Activated naive CD8-positive, alpha-beta T cell treated with anti-CD3 and anti-CD28 coated beads, Interleukin-2, amount 50 U/mL, for 16 hours (primary cell): ENCODE data around the gene EPM2AIP1.
"Not testable (repeated sequence)": the region's sequence is repeated elsewhere in the genome, so short reads cannot be mapped to it uniquely, and the experiment has no call there.

Source experiments
- DNase-seq: peaks from one replicate; pipeline ENCODE4 v3.0.0-alpha.2; 2020; ENCODE audit warnings: low read depth, low spot score

The EPM2AIP1 gene

DNA sequence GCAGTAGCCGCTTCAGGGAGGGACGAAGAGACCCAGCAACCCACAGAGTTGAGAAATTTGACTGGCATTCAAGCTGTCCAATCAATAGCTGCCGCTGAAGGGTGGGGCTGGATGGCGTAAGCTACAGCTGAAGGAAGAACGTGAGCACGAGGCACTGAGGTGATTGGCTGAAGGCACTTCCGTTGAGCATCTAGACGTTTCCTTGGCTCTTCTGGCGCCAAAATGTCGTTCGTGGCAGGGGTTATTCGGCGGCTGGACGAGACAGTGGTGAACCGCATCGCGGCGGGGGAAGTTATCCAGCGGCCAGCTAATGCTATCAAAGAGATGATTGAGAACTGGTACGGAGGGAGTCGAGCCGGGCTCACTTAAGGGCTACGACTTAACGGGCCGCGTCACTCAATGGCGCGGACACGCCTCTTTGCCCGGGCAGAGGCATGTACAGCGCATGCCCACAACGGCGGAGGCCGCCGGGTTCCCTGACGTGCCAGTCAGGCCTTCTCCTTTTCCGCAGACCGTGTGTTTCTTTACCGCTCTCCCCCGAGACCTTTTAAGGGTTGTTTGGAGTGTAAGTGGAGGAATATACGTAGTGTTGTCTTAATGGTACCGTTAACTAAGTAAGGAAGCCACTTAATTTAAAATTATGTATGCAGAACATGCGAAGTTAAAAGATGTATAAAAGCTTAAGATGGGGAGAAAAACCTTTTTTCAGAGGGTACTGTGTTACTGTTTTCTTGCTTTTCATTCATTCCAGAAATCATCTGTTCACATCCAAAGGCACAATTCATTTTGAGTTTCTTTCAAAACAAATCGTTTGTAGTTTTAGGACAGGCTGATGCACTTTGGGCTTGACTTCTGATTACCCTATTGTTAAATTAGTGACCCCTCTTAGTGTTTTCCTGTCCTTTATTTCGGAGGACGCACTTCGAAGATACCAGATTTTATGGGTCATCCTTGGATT, 674 bp upstream of the EPM2AIP1 start, which contains the start of gene MLH1:
Gene MLH1, plus strand, starts transcription at position 193 of the 958 bp plus-strand sequence. Its CDS starts 30 bp downstream, at position 223.
- DNase-seq = peak; percentile 96

DNA sequence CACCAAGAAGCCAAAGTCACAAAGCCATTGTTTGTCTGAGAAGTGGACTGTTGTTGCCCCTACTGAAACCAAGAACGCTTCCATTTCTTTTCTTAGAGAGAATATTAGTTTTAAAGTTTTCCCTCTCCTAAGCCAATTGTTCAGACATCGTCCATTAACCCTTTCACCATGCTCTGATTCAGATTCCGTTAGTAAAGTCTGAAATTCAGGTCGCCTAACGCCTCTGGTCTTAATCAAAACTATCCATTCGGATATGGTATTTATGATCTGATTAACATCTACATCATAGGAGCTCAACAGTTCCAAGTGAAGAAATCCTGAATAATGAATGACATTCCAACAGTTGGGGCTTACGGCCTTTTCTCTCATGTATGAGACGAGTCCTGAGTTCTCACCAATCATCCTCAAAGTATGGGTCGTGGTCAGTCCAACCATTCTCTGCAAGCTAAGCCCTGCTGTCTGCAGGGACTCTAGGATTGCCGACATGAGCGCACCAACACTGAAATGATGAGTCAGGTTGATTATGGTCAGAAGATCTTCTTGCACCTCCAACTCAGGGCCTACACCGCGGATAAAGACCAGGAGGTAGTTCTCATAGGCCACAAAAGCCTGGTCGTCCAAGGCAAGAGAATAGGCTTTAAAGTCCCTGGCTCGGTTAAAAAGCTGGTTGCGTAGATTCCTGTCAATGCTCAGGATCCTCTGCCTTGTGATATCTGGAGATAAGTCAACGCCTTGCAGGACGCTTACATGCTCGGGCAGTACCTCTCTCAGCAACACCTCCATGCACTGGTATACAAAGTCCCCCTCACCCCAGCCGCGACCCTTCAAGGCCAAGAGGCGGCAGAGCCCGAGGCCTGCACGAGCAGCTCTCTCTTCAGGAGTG, 767 bp downstream of the EPM2AIP1 start:
- no peak for DNase-seq

DNA sequence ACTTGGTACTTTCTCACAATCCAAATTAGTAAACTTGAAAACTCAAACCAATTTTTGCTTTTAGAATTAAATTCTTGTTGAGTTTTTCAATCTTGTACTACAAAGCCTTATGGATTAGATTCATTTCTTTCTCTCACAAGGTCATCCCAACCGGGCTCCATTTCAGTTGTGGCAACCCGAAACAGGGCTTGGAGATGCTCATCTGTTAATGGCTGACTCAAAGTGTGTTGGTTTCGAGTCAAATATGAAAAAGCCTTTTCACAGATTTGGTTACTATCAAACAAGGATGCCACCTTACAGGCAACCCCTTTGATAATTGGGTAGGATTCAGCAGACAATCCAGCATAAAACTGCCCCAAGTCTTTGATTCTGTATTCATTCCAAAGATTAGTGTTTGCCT, 1.8 kb downstream of the EPM2AIP1 start:
- DNase-seq = no peak

DNA sequence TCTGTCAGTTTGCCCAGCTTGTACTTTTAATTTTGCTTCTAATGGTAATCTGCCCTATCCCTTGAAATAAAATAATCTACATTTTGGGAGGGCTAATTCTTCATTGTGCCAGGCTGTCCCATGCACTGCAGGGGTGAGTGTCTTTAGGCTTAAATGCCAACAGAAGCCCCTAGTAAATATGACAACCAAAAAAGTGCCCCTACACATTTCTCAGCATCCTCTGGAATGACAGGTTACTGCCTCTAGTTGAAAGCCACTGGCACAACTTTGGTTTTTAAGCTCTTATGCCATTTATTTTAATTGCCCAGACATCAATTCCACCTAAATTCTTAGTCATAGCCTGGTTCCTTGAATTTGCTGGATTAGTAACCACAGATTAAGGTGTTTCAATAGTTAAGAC, 3.4 kb downstream of the EPM2AIP1 start:
- no peak for DNase-seq

DNA sequence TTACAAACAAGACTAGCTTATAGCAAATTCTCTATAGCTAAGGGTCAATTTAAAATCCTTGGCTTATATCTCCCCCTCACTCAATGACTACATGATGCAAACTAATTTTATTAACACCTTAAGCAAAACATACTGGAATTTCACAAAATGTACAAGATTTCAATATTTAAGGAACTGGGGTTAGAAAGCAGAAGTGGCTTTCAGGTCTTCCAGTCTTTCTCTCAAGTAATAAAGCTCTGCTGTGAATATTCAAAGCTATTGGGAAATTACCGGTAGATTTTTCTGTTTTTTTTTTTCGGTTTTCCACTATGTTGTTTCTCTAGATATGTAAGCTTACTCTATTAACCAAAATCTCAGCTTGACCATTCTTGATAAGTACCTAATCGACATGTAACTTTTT, 3.9 kb downstream of the EPM2AIP1 start:
- no peak for DNase-seq

DNA sequence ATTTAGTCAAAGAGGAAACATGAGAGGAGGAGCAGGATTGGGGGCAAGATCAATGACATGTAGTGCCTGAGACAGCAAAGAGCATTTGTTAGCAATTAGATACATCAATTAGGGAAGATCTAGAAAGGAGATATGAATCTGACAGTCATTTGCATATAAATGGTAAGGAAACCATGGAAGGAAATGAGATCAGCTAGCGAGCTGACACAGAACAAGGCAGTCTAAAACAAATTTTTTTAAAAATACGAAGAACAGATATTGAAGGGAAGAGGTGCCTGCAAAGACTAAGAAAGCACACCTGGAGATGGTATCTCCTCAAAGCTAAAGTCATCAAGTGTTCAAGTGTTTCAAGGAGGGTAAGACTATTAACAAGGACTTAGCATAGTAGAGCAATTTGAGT, 4.6 kb downstream of the EPM2AIP1 start:
- no peak for DNase-seq

DNA sequence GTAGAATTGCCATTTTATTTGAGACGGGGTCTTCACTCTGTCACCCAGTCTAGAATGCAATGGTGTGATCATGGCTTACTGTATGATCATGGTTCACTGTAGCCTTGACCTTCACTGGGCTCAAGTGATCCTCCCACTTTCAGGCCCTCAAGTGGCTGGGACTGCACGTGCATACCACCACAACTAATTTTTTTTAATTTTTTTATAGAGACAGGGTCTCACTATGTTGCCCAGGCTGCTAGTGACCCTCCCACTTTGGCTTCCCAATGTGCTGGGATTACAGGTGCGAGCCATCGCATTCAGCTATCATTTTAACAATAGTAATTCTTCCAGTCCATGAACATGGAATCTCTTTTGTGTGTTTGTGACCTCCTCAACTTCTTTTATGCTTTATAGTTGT, 11.9 kb downstream of the EPM2AIP1 start:
- no peak for DNase-seq

DNA sequence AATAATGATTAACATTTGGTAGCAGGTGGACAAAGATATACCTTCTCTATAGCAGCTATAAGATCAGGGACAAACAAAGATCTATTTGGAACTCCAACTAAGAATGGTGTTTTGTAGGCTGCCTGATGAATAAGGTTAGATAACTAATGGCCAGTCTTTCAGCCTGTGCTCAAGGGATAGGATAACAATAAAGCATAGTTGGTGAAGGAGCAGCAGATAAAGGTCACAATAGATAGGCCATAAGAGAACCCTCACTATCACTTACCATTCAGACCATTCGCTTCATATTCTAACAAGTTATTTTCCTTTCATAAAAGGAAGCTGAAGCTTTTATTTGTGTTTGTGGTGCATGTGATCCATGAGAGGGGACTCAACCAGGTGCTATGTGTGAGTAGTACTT, 19.8 kb downstream of the EPM2AIP1 start:
- DNase-seq = no peak

DNA sequence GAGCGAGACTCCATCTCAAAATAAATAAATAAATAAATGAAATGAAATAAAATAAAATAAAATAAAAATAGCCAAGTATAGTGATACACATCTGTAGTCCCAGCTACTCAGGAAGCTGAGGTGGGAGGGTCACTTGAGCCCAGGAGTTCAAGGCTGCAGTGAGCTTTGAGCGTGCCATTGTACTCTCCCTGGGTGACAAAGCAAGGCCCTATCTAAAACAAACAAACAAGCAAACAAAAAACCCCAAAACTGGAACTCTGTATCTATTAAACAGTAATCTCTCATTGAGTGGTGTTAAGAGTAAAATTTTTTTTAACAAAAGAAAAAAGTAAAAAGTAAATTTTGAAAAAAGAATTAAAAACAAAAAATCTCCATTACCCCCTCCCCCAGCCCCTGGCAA, 20.8 kb downstream of the EPM2AIP1 start:
- no peak for DNase-seq

DNA sequence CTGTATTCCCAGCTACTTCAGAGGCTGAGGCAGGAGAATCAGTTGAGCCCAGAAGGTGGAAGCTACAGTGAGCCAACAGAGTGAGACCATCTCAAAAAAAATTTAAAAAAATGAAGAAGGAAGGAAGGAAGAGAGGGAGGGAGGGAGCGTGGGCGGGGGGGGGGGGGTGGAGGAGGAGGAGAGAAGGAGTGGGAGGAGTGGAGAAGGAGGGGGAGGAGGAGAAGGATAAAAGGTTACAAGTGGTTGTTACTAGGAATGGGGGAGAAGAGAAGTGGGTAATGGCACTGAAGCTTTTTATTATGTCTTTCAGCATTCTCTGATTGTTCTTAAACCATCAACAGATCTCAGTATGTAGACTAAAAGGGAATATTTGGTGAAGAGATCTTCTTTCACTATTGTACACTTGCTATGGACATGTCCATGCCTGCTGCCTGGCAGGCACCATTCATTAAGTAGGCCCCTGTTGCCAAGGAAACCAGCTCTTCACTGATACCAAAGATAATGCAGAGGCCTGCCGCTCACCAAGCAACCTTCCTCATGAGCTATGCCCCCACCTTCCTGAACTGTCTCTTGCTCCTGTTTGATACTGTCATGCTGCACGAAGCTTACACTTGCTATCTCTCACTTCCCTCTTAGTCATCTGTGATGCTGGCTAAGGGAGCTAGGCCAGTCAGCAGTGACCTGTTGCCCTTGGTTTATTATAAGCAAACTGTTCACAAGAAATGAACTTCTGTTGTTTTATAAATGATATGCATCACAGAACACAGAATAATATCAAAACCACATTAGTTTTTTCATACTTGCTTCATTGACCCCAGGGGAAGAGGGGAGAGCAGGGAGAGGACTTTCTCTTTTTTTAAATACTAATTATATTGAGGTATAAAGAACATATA, 23.1 kb downstream of the EPM2AIP1 start:
- no peak for DNase-seq

DNA sequence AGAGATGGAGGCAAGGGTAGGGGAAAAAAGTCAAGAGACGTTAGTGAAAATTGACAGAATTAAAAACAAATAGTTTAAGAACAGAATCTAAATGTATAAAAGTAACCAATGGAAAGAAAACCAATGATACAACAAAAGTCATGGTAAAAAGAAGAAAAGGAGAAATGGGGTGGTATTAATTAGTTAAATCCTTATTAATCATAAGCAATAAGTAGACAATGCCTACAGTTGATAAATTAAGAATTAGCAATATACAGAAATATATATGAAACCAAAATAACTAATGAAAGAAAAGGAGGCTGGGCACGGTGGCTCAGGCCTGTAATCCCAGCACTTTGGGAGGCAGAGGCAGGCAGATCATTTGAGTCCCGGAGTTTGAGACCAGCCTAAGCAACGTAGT, 23.8 kb downstream of the EPM2AIP1 start:
- no peak for DNase-seq

DNA sequence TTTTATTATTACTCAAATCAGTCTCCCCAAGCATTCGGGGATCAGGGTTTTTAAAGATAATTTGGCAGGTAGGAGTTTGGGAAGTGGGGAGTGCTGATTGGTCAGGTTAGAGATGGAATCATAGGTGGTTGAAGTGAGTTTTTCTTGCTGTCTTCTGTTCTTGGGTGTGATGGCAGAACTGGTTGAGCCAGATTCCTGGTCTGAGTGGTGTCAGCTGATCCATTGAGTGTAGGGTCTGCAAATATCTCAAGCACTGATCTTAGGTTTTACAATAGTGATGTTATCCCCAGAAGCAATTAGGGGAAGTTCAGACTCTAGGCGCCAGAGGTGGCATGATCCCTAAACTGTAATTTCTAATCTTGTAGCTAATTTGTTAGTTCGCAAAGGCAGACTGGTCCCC, 27.5 kb downstream of the EPM2AIP1 start:
- DNase-seq = no peak

DNA sequence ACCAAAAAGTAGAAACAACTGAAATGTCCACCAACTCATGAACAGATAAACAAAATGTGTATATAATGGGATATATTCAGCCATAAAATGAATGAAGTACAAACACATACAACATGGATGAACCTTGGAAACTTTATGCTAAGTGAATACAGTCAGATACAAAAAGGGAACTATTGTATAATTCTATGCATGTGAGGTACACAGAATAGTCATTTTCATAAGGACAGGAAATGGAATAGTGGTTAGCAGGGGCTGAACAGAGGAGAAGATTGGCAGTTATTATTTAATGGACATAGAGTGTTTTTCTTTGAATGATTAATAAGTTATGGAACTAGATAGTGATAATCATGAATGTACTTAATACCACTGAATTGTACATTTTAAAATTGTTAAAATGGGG, 28.1 kb downstream of the EPM2AIP1 start:
- DNase-seq = no peak

DNA sequence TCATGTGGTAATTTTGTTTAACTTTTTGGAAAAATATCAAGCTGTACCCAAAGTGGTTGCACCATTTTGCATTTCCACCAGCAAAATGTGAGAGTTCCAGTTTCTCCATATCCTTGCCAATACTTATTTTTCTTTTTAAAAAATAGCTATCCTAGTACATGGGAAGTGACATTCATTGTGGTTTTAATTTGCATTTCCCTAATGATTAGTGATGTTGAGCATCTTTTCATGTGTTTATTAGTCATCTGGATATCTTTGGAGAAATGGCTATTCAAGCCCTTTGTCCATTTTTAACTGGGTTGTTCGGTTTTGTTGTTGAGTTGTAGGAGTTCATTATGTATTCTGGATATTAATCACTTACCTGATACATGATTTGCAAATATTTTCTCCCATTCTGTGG, 28.6 kb downstream of the EPM2AIP1 start:
- DNase-seq = no peak

DNA sequence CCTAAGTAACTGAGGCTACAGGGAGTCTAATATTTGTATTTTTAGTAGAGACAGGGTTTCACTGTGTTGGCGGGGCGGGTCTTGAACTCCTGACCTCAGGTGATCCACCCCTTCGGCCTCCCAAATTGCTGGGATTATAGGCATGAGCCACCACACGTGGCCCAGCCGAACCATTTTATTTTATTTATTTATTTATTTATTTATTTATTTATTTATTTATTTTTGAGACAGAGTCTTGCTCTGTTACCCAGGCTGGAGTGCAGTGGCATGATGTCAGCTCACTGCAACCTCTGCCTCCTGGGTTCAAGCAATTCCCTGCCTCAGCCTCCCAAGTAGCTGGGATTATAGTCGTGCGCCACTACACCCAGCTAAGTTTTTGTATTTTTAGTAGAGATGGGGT, 29.9 kb downstream of the EPM2AIP1 start:
- not testable (repeated sequence) for DNase-seq

DNA sequence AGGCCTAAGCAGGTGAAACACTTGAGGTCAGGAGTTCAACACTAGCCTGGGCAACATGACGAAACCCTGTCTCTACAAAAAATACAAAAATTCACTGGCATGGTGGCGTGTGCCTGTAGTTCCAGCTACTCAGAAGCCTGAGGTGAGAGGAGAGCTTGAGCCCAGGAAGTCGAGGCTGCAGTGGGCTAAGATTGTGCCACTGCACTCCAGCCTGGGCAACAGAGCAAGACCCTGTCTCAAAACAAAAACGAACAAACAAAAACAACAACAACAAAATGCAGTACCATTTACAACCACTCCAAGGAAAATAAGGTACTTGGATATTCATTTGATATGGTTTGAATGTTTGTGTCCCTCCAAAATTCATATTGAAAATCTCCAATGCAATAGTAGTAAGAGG, 32.4 kb downstream of the EPM2AIP1 start:
- no peak for DNase-seq

DNA sequence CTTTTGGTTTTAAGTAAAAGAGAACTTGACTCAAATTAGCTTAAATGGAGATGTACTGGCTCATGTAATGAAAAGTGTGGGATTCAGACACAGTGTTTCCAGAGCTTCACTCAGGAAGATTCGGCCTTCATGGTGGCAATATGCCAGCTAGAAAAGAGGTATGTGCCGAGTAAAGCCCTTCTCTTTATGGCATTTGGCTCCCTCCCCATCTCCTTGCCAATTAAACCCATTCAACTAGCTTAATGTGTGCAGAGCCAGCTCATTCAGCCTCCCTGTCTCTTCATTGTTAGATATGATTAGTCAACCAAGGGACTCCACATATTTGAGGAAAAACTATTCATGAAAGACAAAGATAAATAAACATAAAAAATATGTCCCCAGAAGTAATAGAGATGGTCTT, 33.1 kb downstream of the EPM2AIP1 start:
- DNase-seq = no peak

DNA sequence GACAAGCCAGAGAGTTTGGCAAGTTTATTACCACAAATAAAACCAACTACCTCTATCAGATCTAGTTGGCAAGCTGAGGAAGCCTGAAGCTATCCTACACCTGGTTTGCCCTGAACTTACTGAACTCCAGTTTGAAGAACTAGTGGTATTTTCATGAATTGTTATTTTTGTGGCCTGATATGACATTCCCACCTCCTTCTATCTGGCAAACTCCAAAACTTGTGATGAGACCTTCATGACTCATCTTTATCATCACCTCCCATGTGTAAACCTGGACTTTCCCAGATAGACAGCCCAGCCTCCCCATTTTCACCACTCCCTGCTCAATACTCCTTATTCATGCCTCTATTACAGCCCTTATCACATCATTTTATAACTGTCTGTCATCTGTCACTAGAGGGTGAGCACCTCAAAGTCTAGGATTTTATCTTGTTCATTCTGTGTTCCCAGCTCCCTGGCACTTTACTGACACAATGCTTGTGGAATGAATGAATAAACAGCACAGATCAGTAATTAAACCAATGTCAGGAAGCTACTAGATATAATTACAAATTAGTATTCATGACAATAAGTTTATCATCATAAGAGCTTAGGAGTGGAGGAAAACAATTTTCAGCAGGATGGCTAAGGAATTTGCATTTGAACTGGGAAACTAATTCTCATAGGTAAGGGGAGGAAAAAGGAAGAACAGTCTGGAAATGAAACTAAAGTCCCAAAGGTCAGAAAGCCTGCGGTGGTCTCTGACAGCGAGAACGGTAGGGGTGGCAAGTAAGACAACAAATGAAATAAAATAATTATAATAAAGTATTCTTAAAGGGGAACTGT, 34.9 kb downstream of the EPM2AIP1 start:
- no peak for DNase-seq

DNA sequence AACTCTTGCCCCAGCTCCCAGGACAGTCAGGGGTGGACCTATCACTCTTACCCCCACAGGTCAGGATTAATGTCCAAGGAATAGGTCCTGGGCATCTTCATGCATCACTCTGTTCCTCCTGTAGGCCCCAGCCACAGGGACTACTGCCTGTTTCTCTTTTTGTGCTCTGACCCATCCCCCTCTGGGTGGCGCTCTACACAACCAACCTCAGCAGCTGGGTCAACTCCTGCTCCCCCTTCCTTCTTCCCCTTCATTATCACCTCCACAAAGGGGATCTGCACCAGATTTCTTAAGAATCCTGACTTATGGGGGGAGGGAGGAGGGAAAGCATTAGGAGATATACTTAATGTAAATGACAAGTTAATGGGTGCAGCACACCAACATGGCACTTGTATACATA, 35.9 kb downstream of the EPM2AIP1 start:
- DNase-seq = no peak

DNA sequence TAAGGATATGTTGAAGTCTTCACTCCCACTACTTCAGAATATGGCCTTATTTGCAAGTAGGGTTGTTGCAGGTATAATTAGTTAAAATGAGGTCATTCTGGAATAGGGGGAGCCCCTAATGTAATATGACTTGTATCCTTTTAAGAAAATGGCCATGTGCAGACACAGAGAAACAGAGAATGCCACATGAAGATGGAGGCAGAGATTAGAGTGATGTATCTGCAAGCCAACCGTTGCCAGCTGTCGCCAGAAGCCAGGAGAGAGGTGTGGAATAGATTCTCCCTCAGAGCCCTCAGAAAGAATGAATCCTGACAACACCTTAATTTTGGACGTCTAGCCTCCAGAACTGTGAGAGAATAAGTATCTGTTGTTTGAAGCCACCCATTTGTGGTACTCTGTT, 36.8 kb downstream of the EPM2AIP1 start:
- DNase-seq = no peak
